Adrenal gland (tissue), 5 donors: Measurements from ENCODE around the gene PDE6B.

Source experiments
- POLR2A ChIP-seq, 2 donors: fragments of 450-650 bp; IDR thresholded peaks; one replicate each; pipeline ENCODE4 v1.6.1; 2017; ENCODE audit warnings: antibody characterized with exemption in 2 of 2, mild to moderate bottlenecking in 2 of 2, moderate library complexity in 1 of 2
- TF ChIP-seq, protein P1 (sequence below), 6 experiments: fragments of 450-650 bp in 4 of 6; fragments of 200-600 bp in 2 of 6; sonication (generic) in 1 of 6; IDR thresholded peaks; 1 replicate in 5 of 6; 2 replicates in 1 of 6; pipeline versions ENCODE4 v1.5.1 to v1.8.0; 2016 to 2021; ENCODE audit warnings: antibody characterized with exemption in 6 of 6, mild to moderate bottlenecking in 2 of 6, moderate library complexity in 1 of 6
- donor health status: DM: no; HTN: no; CAD: no.

DNA sequence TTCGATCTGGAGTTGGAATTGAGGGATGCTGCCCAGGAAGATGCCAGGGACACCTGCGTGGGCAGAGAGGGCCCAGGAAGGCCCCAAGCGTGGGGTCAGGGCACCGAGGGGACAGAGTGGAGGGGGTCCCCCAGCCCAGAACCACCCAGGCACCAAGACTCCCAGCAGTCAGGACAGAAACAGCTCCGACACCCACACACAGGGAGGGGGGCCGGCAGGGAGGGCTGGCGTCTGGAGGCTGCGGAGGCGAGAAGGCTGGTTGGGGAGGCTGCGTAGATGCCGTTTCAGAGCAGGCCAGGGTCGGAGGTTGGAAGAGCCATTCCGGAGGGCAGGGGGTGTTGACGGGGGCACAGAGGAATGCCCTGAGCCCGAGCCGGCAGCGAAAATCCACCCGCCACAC, 25.1 kb downstream of the PDE6B start:
- TF ChIP-seq, protein P1, sequence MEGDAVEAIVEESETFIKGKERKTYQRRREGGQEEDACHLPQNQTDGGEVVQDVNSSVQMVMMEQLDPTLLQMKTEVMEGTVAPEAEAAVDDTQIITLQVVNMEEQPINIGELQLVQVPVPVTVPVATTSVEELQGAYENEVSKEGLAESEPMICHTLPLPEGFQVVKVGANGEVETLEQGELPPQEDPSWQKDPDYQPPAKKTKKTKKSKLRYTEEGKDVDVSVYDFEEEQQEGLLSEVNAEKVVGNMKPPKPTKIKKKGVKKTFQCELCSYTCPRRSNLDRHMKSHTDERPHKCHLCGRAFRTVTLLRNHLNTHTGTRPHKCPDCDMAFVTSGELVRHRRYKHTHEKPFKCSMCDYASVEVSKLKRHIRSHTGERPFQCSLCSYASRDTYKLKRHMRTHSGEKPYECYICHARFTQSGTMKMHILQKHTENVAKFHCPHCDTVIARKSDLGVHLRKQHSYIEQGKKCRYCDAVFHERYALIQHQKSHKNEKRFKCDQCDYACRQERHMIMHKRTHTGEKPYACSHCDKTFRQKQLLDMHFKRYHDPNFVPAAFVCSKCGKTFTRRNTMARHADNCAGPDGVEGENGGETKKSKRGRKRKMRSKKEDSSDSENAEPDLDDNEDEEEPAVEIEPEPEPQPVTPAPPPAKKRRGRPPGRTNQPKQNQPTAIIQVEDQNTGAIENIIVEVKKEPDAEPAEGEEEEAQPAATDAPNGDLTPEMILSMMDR (IDR thresholded peaks at IDR 0.05), result no peak
- no peak for TF ChIP-seq POLR2A (IDR thresholded peaks at IDR 0.05)
